Measurements from ENCODE around the gene RHOBTB1.
"Not testable (repeated sequence)": the region's sequence is repeated elsewhere in the genome, so short reads cannot be mapped to it uniquely, and the experiment has no call there.

RHOBTB1 gene

DNA sequence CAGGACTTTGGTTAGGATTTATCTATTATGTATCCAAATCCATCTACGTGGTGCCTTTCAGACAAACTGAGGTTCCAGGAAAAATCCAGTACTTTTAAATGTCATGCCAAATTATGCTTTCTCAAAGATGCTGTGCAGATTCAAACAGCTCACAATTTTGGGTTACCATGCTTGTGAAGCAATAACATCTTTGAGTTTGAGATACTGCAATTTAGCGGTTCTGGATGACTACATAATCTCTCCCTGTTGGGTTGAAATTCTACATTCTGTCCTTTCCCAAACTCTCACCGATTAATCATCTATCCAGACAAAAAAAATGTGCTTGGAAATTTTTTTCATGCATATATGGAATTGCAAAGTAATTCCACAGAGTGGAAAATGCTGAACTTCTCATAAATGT, 3.5 kb downstream of the RHOBTB1 start:
- DNase-seq: no peak

- DNase-seq: no peak
Observed at GRCh38 chr10:60937784-60938654, 6.0 kb downstream of the RHOBTB1 start.

GRCh38 chr10:60937022-60937421, 7.0 kb downstream of the RHOBTB1 start:
- DNase-seq: no peak

GRCh38 chr10:60934215-60935175, 9.5 kb downstream of the RHOBTB1 start:
- no peak for DNase-seq

DNA sequence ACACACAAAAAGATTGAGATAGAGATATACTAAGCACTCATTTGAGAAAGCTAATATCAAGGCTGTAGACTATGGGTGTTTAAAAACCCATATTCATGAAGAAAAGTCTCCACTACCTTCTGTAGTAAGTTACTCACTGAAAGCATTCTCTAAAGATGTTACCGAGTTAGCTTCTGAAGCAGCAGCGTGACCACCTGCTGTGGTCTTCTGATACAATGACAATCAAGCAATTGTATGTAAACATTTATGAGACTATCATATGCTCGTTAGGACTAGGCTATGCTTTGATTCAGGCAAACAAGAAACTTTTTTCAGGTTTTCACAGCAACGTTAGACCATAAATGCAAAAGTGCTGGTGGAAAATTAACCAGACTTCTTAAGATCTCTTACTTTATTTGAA, 11.2 kb downstream of the RHOBTB1 start:
- DNase-seq: no peak

DNA sequence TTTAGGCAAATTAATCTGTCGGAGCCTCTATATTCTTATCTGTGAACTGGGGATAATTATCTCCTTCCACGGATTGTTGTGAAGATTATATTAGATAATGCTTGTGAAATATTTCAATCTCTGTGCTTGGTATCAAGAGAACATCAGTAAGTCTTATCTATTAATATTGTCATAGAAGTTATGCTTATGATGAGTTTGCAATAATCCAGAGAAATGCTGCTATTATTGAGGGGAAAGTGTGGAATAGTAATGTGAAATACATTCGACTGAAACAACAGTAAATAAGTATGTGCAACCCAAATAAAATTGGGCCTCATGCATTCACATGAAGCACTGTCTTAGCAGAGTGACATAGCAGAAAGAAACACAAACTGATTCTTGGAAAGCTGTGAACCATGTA, 13.7 kb downstream of the RHOBTB1 start:
- DNase-seq: no peak

DNA sequence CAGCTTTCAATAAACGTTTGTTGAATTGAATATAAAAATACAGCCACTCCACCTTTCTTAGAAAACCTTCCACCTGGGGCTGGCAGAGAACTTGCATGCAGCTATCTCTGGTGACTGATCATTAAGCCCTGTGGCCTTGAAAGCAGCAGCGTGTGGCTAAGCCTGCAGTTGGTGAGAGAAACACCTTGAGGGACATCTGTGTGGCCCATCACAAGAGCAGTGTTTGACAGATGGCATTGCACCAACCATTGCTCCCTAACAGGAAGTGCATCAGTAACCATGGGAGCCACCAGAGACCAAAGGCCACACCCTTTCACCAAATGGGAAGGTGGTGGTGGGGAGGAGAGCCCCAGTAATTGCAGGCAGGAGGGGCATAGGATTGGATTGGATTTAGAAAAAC, 22.4 kb downstream of the RHOBTB1 start:
- DNase-seq: no peak

DNA sequence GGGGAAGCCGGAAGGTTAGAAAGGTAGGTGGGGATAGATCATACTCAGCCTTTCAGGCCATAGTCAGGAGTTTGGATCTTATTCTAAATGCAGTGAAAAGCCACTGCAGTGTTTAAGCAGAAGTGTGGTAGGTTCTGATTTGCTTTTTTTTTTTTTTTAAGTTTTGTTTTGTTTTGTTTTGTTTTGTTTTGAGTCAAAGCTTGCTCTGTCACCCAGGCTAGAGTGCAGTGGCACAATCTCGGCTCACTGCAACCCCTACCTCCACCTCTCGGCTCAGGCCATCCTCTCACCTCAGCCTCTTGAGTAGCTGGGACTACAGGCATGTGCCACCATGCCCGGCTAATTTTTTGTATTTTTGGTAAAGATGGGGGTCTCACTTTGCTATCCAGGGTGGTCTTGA, 23.5 kb downstream of the RHOBTB1 start:
- DNase-seq: no peak

DNA sequence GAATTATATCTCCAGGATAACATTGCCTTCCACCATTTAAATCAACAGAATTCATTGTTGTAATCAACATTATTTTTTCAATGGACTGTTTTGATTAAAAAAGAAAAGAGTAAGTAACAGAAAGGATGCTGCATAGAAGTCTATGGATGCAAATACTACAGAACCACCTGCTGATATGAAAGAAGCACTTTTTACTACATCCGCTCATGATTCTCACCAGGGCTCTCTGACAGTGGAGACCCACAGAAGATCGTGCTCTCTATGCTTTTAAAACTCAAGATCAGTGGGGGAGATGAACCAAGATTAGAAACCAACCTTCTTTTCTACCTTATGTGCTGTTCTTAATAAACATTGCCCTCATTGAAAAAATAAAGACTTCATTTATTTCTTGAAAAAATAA, 24.4 kb downstream of the RHOBTB1 start:
- no peak for DNase-seq

DNA sequence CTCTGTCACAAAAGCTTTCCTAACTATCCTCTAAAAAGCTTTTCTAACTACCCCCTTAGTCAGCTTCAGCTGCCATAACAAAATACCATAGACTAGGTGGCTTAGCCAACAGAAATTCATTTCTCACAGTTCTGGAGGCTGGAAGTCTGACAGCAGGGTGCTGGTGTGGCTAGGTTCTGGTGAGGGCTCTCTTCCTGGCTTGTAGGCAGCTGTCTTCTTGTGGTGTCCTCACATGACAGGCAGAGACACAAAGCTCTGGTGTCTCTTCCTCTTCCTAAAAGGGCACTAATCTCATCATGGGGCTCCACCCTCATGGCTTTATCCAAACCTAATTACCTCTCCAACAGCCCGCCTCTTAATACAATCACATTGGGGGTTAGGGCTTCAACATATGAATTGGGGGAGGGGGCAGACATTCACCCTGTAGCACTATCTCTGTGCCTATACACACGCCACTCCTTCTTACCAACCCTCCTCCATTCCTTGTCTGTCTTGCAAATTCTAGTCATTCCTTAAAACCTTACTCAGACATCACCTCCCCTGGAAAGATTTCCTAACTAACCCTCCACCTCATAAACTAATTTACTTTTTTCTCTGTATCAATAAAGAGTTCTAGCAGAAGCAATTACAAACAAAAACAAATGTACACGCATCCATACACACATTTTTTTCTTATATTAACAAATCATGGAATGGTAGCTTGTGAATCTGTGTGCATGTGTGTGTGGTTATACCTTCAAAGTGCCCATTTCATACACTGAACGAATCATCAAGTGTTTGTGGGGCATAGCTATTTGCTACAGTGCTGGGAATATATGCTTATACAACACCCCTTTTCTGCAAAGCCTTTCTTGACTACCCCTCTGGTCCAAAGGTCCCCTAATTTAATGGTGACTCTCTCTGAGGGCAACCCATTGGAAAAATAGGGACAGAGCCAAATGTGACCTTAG, 26.4 kb downstream of the RHOBTB1 start:
- DNase-seq: no peak

DNA sequence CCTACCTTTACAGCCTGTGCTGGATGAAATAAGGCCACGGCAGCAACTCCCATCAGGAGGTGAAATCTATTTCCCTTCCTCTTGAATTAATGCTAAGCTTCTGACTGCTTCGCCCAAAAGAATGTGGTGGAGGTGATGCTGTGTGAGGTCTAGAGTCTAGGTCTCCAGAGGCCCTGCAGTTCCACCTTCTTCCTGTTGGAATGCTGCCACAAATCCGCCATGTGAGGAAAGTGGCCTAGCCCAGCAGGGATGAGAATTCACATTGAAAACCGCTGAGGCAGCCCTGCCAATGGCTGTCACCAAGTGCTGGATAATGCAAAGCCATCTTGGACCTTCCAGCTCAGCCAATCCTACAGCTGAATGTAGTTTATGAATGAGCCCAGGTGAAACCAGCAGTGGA, 28.0 kb downstream of the RHOBTB1 start:
- no peak for DNase-seq

DNA sequence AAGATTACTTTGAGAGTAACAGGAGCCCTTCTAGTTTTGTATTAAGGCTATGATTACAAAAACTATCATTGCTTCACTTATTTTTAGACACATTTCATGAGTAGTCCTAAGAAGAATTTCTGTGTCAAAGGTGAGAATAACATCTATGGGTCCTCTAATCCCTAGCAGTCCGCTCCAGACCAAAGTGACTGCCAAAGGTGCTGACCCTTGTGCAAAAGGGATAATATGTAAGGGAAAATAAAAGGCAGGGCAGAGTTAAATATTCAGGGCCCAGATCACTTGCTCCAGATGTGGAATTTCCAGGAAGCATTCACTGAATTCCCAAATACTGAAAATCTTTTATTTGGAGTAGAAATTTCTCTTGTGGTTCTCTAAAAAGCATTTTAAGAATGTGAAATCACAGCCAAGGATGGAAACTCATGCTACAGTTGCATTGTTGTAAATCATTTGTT, 29.3 kb downstream of the RHOBTB1 start:
- no peak for DNase-seq

DNA sequence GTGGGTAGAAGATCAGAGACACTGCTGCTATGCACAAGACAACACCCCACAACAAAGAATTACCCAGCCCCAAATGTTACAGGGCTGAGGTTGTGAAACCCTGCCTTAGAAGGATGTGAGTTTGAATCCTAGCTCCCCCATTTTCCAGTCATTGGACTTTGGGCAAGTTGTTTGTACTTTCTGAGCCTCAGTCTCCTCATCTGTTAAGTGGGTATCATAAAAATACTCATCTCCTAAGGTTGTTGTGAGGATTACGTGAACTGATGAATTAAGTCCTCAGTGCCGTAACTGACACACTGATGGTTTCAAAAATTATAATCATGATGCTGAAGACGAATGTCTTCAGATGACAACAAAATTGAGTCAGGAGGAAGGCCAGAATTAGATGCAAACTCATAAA, 30.3 kb downstream of the RHOBTB1 start:
- DNase-seq: no peak

GRCh38 chr10:60913071-60913470, 30.9 kb downstream of the RHOBTB1 start:
- no peak for DNase-seq

DNA sequence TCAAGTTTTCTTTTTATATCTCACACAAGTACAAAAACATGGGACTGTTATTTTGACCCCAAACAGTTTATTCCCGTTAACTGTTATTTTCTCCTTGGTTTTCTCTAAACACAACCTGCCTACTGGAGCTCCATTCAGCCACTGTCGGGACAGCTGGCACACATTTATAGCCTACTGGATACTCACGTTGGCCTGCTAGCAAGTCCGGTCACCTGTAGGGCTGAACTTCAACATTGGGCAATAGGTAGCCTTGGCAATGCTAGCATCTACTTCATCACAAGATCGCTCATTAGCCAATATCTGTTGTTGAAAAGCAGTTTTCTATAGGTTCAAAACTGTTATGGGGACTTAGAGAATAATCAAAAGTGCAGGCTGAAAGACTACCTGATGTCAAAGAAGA, 32.3 kb downstream of the RHOBTB1 start:
- DNase-seq: no peak

DNA sequence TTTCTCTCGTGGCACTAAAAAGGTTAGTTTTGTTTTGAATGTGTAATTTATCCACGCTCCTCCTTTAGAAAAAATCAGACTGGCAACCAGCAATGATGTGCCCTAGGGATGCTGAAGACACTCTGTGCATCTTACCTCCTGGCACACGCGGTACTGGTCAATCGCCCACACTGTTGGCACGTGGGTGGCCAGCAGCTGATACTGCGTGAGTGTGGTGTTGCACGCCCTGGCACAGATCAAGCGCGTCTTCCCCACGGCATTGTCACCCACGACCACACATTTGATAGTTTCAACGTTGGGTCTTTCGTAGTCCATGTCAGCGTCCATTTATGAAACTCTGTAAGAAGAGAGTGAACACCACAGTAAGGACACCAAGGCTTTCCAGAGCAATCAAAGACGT, 32.8 kb downstream of the RHOBTB1 start:
- DNase-seq: no peak

DNA sequence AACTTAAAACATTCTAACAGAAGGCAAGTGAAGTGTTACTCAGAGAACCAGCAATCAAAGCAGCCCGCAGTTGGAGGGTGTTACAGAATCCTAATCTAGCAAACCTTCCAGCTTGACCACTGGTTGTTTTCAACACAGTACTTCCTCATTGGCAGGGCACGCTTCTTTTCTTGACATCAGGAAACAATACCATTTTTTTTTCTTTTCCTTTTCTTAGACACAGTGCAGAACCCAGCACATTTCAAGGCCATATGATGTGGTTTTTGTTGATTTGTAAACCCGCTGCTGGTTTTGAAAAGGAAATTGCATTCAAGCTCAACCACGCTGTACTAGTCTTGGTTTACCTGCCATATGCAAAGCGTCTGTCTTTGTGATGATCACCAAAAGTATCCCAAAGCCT, 33.4 kb downstream of the RHOBTB1 start:
- DNase-seq: no peak

DNA sequence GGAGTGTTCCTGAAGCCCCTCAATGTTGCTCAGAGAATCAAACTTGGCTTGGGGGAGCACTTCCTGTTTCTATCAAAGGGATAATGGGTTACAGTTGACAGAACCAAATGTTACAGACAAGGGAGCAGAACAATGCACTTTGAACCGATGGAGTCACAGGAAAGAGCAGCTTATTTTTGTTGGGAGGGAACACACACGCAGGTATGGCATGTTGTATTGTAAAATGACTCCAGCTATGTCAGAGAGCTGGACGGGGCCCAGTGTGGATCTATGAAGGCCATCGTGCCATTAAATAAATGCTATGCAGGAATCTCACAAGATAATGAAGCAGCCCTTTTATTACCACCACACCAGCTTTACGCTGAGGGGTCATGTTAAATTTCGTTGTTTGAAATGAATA, 35.1 kb downstream of the RHOBTB1 start:
- no peak for DNase-seq

GRCh38 chr10:60908031-60908430, 36.0 kb downstream of the RHOBTB1 start:
- no peak for DNase-seq

GRCh38 chr10:60907236-60907635, 36.7 kb downstream of the RHOBTB1 start:
- no peak for DNase-seq

DNA sequence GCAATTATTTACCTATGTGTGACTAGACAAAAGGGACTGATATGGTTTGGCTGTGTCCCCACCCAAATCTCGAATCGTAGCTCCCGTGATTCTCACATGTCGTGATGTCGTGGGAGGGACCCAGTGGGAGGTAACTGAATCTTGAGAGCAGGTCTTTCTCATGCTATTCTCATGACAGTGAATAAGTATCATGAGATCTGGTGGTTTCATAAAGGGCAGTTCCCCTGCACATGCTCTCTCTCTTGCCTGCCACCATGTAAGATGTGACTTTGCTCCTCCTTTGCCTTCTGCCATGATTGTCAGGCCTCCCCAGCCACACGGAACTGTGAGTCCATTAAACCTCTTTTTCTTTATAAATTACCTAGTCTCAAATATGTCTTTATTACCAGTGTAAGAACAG, 37.2 kb downstream of the RHOBTB1 start:
- DNase-seq: not testable (repeated sequence)

GRCh38 chr10:60906411-60906810, 37.6 kb downstream of the RHOBTB1 start:
- DNase-seq: no peak

GRCh38 chr10:60905580-60905979, 38.4 kb downstream of the RHOBTB1 start:
- no peak for DNase-seq

Data from activated T-cell treated with anti-CD3 and anti-CD28 coated beads for 4 hours (primary cell).